ENCODE data around the gene EIF2B5. TPM values are rescaled to one million over a fixed set of nuclear protein-coding genes. Genes with fewer than 3 reads are reported as not detected.
A peak's percentile ranks its signal among the peaks of the same experiment; 100 is the strongest.

Gene EIF2B5
- total and polyA plus RNA-seq, 2 of the 13 experiments (the other 11 are each of a cell fraction or from before 2014, with no cell fraction given) = 38.4 to 60.2 TPM

DNA sequence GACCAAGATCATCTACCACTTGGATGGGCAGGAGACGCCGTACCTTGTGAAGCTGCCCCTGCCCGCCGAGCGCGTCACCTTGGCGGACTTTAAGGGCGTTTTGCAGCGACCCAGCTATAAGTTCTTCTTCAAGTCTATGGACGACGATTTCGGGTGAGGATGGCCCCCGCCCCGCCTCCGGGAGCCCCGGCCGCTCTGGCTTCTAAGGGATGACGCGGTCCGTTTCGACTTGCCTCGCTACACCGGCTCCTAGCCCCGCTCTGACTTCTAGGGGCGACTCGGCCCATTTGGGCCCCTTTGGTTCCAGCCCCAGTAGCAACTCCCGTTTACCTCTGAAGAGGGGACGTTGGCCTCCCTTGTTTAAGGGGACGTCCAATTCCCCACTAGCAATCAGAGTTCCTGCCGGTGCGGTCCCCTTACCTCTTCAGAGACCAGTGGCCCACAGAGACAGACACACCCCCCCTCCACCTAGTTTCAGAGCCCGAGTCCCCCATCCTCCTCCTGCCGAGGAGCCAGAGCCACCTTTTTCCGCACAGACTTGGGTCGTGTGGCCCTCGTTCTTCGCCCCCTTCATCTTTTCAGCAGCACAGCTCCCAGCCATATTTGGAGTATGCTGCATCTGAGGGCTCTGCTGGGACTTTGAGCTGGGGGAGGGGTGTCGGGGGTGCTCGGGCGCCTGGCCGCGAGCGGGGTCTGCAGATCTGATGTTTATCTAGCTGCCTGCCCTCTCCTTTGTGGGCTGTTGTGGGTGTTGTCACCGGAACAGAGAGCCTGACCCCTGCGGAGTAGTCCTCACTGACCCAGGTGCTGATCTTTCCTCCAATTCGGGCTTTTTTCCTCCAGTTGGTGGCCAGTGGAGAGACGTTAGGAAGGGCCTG lies 20.7 kb downstream of the EIF2B5 start (continued):
- TF ChIP-seq, protein P1, sequence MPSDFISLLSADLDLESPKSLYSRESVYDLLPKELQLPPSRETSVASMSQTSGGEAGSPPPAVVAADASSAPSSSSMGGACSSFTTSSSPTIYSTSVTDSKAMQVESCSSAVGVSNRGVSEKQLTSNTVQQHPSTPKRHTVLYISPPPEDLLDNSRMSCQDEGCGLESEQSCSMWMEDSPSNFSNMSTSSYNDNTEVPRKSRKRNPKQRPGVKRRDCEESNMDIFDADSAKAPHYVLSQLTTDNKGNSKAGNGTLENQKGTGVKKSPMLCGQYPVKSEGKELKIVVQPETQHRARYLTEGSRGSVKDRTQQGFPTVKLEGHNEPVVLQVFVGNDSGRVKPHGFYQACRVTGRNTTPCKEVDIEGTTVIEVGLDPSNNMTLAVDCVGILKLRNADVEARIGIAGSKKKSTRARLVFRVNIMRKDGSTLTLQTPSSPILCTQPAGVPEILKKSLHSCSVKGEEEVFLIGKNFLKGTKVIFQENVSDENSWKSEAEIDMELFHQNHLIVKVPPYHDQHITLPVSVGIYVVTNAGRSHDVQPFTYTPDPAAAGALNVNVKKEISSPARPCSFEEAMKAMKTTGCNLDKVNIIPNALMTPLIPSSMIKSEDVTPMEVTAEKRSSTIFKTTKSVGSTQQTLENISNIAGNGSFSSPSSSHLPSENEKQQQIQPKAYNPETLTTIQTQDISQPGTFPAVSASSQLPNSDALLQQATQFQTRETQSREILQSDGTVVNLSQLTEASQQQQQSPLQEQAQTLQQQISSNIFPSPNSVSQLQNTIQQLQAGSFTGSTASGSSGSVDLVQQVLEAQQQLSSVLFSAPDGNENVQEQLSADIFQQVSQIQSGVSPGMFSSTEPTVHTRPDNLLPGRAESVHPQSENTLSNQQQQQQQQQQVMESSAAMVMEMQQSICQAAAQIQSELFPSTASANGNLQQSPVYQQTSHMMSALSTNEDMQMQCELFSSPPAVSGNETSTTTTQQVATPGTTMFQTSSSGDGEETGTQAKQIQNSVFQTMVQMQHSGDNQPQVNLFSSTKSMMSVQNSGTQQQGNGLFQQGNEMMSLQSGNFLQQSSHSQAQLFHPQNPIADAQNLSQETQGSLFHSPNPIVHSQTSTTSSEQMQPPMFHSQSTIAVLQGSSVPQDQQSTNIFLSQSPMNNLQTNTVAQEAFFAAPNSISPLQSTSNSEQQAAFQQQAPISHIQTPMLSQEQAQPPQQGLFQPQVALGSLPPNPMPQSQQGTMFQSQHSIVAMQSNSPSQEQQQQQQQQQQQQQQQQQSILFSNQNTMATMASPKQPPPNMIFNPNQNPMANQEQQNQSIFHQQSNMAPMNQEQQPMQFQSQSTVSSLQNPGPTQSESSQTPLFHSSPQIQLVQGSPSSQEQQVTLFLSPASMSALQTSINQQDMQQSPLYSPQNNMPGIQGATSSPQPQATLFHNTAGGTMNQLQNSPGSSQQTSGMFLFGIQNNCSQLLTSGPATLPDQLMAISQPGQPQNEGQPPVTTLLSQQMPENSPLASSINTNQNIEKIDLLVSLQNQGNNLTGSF (CRISPR knock-in tag; IDR thresholded peaks at IDR 0.05) = no peak
- TF ChIP-seq ZNF878 (CRISPR knock-in tag; IDR thresholded peaks at IDR 0.05) (peak; percentile 19; the same call in 1 of the 2 replicates), FOXO1 (CRISPR knock-in tag; IDR thresholded peaks at IDR 0.05) (peak; percentile 47; the same call in 1 of the 2 replicates), ZNF766 (CRISPR knock-in tag; IDR thresholded peaks at IDR 0.05; ENCODE audit: borderline replicate concordance) (no peak), ZNF367 (CRISPR knock-in tag; IDR thresholded peaks at IDR 0.05; ENCODE audit: borderline replicate concordance) (no peak), ZBTB14 (CRISPR knock-in tag; IDR thresholded peaks at IDR 0.05) (0 out of 2 replicates have a peak, but pooled peaks have one; percentile 16), YY1 (IDR thresholded peaks at IDR 0.05; ENCODE audit: insufficient read depth, insufficient replicate concordance, low read depth, low read length) (peak; percentile 76), BCL3 (CRISPR knock-in tag; IDR thresholded peaks at IDR 0.05) (no peak), ZNF619 (CRISPR knock-in tag; IDR thresholded peaks at IDR 0.05) (no peak), ZNF780A (CRISPR knock-in tag; IDR thresholded peaks at IDR 0.05) (0 out of 2 replicates have a peak, but pooled peaks have one; percentile 55), ZNF350 (CRISPR knock-in tag; IDR thresholded peaks at IDR 0.05; ENCODE audit: borderline replicate concordance, low read depth) (peak; percentile 44; the same call in 1 of the 2 replicates), GMEB1 (CRISPR knock-in tag; IDR thresholded peaks at IDR 0.05; ENCODE audit: borderline replicate concordance) (no peak)
- TF ChIP-seq, protein P2, sequence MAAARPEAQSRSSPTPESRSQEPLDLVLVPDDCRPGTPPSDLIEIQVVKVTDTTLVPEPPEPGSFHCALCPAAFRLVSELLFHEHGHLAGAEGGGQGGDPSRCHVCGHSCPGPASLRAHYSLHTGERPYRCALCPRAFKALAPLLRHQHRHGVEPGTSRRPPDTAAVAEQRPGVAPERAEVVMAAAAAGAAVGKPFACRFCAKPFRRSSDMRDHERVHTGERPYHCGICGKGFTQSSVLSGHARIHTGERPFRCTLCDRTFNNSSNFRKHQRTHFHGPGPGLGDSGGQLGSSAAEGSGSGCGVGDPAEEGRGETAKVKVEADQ (CRISPR knock-in tag; IDR thresholded peaks at IDR 0.05; ENCODE audit: borderline replicate concordance) = peak; percentile 38; the same call in 1 of the 2 replicates
